ENCODE results near the gene ERC1.

Gene ERC1

DNA sequence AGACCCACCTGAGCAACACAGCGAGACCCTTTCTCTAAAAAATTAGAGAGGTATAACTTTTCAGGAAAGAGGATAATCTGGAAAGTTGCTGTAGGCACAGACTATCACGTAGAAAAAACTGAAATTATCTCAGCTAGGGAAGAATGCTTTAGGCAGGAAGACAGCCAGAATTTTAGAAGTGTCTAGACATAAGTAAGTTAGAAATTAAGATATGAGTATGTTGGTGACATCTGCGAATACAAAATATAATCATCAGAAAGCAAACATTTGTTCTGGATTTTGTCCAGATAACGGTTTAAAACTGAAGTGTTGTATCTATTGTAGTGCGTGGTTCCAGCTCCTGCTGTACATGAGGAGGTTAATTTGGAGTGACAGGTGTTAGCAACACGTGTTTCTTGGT is 480.2 kb downstream of the ERC1 start:
- CTCF ChIA-PET: no interaction called here
- no peaks in the 10 kb centered on the region for H3K36me3 Mint-ChIP-seq
- no peaks in the 10 kb centered on the region for H3K4me1 Mint-ChIP-seq
- H3K4me3 Mint-ChIP-seq: no peak overlapping the region
- H3K27me3 Mint-ChIP-seq: peaks cover 7% of the 10 kb centered on the region
- no peak overlapping the region for H3K27ac Mint-ChIP-seq
- DNase-seq: no peak
- H3K9me3 Mint-ChIP-seq: no peaks in the 10 kb centered on the region

DNA sequence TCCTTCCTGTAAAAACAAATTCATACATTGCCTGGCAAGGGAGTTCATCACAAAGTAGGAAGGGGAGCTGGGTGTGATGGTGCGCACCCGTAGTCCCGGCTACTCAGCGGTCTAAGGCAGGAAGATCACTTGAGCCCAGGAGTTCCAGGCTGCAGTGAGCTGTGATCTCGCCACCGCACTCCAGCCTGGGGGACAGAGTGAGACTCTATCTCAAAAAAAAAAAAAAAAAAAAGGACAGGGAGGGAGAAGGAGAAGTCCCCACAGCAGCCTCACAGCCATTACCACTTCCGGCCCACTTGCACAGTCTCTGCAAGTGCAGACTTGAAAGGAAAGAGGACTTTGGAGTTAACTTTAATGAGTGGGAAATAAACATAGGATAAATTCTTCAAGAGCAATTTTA is 482.4 kb downstream of the ERC1 start:
- H3K27ac Mint-ChIP-seq: peak overlapping the region; percentile 52
- peak overlapping the region; percentile 32 for H3K4me3 Mint-ChIP-seq
- peak; percentile 69 for DNase-seq
- no peaks in the 10 kb centered on the region for H3K9me3 Mint-ChIP-seq
- no peaks in the 10 kb centered on the region for H3K4me1 Mint-ChIP-seq
- peaks cover 5% of the 10 kb centered on the region for H3K27me3 Mint-ChIP-seq
- CTCF ChIA-PET: interaction anchor here (2.5 kb wide), 1 partner anchor 355 kb away, joined by 12 read pairs; no protein-coding TSS in a partner anchor
- no peaks in the 10 kb centered on the region for H3K36me3 Mint-ChIP-seq

DNA sequence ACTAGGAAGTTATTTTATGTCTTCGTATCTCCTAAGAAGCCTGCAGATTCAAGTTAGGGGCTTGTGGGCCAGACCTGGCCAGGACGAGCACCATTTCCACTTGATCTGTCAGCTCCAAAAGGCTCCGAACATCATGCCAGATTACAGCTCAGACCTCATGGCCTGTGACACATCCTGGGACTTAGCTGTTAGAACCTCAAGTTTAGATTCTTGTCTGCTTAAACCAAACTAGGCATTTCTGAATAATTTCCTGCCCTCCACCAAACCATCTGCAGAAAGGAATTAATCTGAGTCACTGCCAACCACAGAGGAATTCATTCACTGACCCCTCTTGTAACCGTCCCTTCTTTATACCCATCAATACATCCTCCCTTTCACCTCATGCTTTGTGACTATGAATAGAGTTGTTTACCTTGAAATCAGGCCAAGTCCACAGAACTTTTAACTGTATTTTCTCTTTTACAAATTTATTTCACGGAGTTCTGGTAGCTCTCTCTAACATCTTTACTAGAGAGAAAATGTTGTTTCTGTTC is 483.1 kb downstream of the ERC1 start:
- no peaks in the 10 kb centered on the region for H3K9me3 Mint-ChIP-seq
- H3K4me3 Mint-ChIP-seq: no peak overlapping the region
- no peaks in the 10 kb centered on the region for H3K36me3 Mint-ChIP-seq
- H3K27me3 Mint-ChIP-seq: peaks cover 3% of the 10 kb centered on the region
- DNase-seq: no peak
- H3K27ac Mint-ChIP-seq: no peak overlapping the region
- H3K4me1 Mint-ChIP-seq: no peaks in the 10 kb centered on the region
- CTCF ChIA-PET: interaction anchor here (2.5 kb wide), 1 partner anchor 356 kb away, joined by 12 read pairs; no protein-coding TSS in a partner anchor

DNA sequence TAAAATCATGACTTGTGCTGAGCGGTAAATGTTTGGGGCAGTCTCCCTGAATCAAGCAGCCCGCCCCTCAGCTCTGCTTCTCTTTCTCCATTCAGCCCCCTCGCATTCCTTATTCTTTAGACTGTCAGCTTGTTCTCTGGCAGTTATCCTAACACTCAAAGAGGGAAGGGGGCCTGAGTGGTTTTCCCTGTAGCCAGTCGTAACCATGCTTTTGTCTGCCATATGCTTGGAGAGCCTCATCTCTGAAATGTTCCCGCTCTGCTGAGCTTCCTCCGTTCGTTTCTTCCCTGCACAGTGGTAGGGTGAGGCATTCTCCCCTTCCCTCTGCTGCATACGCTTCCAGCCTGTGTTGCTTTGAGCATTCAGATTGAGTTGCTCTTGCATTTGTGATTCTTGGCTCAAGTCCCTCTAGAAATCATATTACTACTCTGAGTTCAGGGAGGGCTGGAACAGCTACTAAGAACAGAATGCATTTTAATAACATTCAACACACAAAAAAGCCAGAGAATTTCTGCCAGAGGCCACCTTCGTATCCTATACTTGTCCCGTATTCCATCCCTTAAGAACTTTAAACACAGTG is 483.6 kb downstream of the ERC1 start:
- no peak for DNase-seq
- H3K27ac Mint-ChIP-seq: no peak overlapping the region
- no peaks in the 10 kb centered on the region for H3K36me3 Mint-ChIP-seq
- H3K4me1 Mint-ChIP-seq: no peaks in the 10 kb centered on the region
- peaks cover 3% of the 10 kb centered on the region for H3K27me3 Mint-ChIP-seq
- H3K9me3 Mint-ChIP-seq: no peaks in the 10 kb centered on the region
- H3K4me3 Mint-ChIP-seq: no peak overlapping the region
- CTCF ChIA-PET: interaction anchor here (2.5 kb wide), 1 partner anchor 357 kb away, joined by 12 read pairs; no protein-coding TSS in a partner anchor

DNA sequence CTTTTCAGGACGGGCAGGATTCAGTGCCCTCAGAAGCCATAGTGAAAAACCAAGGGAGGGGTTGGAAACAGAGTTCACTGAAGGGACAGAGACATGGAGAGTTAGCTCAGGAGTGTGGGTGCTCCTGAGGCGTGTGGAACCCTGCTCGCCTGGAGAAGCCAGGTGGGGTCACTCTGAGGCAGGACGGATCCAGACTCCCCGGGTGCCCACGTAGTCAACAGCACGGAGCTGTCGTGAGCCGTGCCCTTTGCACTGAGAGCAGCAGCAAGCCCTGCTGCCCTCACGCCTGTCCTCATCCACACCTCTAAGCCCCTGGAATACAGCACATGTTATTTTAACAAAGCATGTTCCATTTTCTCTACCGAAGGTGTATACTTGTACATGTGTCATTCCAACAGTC is 488.6 kb downstream of the ERC1 start:
- Mint-ChIP-seq H3K4me1 (no peaks in the 10 kb centered on the region), H3K27ac (no peak overlapping the region), H3K9me3 (no peaks in the 10 kb centered on the region), H3K36me3 (no peaks in the 10 kb centered on the region), H3K27me3 (no peaks in the 10 kb centered on the region), H3K4me3 (no peak overlapping the region)
- no peak for DNase-seq
- CTCF ChIA-PET: no interaction called here

DNA sequence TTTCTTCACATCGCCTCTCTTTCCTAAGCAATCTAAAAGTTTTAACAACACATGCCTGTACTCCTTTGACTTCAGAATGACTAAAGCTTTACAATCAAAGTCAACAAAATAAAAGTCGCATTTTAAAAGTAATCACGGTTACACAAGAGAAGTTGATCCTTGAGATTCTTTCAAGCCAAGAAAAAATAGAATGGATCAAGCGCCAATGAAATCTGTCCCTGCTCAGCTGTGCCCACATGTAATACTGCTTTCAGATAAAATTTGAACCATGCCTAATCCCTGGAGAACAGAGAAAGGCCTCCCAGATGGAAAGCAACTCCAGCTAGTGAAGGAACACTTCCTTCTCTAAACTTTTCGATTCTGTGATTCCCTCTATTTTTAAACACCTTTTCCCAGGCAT is 490.3 kb downstream of the ERC1 start:
- no peak for DNase-seq
- H3K27ac Mint-ChIP-seq: no peak overlapping the region
- H3K27me3 Mint-ChIP-seq: no peaks in the 10 kb centered on the region
- CTCF ChIA-PET: no interaction called here
- no peaks in the 10 kb centered on the region for H3K4me1 Mint-ChIP-seq
- H3K36me3 Mint-ChIP-seq: no peaks in the 10 kb centered on the region
- no peaks in the 10 kb centered on the region for H3K9me3 Mint-ChIP-seq
- no peak overlapping the region for H3K4me3 Mint-ChIP-seq

DNA sequence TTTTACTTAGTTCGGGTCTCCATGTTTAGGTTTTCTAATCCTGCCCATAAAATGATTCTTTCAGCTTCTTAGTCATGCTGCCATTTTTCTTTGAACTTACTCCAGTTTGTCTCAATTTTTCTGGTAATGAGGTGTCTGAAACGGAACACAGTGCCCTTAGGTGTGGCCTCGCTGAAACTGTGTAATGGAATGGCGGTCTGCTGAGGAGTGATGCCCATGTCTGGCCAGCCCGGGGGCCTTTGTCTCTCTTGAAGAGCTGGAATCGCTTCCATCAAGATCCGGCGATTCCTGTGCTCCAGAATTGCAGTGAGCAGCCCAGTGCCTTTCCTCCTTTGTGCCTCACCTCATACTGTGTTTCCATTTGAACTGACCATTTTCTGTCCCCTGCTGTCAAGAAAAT is 490.9 kb downstream of the ERC1 start:
- Mint-ChIP-seq H3K36me3 (no peaks in the 10 kb centered on the region), H3K9me3 (no peaks in the 10 kb centered on the region), H3K4me1 (no peaks in the 10 kb centered on the region), H3K27ac (no peak overlapping the region), H3K27me3 (no peaks in the 10 kb centered on the region), H3K4me3 (no peak overlapping the region)
- CTCF ChIA-PET: no interaction called here
- DNase-seq: no peak

DNA sequence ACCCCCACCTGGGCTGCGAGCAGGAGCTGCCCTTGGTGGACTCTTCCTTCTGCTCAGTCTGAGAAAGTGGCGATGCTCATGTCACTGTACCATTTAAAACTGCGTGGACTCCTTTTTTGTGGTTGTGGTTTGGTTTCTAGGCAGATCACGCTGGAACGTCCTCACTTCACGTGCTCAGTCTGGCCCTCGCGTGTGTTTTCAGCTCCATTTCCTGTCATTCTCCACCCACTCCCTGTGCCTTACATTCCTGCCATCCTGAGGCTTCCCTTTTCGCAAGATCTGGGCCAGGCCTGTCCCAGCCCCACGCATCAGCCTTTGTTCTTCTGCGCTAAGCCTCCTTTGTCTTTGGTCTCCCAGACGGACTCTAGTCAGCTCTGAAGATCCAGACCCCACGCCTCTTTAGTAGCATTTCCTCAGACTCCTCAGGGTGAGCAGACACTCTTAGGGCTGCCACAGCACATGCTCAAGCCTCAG is 497.9 kb downstream of the ERC1 start:
- H3K36me3 Mint-ChIP-seq: peaks cover 9% of the 10 kb centered on the region
- H3K27me3 Mint-ChIP-seq: no peaks in the 10 kb centered on the region
- DNase-seq: peak; percentile 37
- H3K4me1 Mint-ChIP-seq: peaks cover 14% of the 10 kb centered on the region
- no peak overlapping the region for H3K4me3 Mint-ChIP-seq
- H3K27ac Mint-ChIP-seq: peak overlapping the region; percentile 53
- no peaks in the 10 kb centered on the region for H3K9me3 Mint-ChIP-seq
- CTCF ChIA-PET: interaction anchor here (0.5 to 1.4 kb wide), 2 partner anchors 94 to 675 kb away, joined by 4 to 5 read pairs; no protein-coding TSS in a partner anchor

DNA sequence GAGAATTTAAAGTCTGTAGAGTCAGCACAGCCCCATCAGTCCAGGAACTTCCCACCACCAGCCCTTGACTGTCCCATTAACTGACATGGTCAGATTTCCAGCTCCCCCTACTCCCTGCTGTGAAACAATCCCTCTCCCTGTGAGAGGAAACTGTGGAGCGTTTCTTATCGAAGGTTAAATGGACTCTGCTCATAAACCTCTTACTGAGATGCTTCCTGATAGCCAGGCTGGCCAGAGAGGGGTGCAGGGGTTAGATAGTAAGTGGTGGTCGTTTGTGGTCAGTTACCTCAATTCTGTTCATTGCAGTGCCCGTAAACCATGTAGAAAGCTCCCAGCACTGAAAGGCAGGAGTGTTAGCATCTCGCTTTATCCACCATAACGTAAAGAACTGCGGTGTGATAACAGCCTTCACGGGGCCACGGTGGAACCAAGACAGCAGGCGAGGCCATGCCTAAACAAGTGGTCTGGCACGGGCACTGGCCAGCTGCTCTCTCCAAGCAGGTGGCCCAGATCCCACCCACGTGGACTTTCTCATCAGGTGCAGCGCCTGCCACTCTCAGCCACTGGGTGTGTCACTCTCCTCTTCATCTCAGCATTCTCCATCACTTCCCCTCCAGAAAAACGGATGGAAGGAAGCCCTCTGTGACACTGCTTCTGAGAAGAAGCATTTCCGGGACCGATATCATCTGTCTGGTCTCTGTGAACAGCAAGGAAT is 501.1 kb downstream of the ERC1 start:
- DNase-seq: no peak
- CTCF ChIA-PET: no interaction called here
- Mint-ChIP-seq H3K4me3 (no peak overlapping the region), H3K27ac (no peak overlapping the region), H3K27me3 (no peaks in the 10 kb centered on the region), H3K9me3 (no peaks in the 10 kb centered on the region), H3K36me3 (peaks cover 9% of the 10 kb centered on the region), H3K4me1 (peaks cover 14% of the 10 kb centered on the region)

DNA sequence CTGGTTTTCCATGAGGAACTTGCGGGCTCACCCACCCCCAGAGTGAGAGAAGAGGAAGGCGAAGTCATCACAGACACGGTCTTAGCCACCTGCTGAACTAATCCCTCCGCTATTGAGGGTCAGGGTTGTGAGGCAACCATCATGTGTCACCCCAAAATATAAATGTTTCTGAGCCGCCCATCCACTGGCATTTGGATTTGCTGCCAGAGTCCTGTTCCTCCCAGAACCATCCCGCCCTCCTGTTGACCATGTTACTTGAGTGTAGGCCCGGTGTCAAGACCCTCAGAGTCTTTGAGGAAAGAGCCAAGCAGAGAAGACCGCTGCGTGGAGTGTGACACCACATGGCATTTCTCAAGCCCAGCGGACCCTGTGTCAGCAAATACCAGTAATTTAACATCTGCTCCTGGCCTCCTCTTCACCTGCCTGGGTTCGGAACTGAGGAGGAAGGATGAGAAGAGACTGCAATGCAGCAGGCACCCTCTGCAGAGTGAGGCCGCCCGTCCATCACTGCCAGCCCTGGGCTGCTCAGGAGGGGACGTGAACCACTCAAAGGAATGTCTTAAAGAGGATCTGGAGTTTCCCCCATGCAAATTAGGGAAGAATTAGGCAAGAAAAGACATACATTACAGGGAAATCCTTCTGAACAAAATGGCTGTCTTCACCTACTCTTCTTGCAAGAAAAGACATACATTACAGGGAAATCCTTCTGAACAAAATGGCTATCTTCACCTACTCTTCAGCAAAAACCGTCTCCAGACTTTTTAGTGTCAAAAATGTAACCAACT is 502.9 kb downstream of the ERC1 start:
- H3K9me3 Mint-ChIP-seq: no peaks in the 10 kb centered on the region
- H3K27ac Mint-ChIP-seq: no peak overlapping the region
- no peaks in the 10 kb centered on the region for H3K27me3 Mint-ChIP-seq
- peaks cover 9% of the 10 kb centered on the region for H3K36me3 Mint-ChIP-seq
- H3K4me3 Mint-ChIP-seq: no peak overlapping the region
- DNase-seq: no peak
- CTCF ChIA-PET: no interaction called here
- peaks cover 4% of the 10 kb centered on the region for H3K4me1 Mint-ChIP-seq

DNA sequence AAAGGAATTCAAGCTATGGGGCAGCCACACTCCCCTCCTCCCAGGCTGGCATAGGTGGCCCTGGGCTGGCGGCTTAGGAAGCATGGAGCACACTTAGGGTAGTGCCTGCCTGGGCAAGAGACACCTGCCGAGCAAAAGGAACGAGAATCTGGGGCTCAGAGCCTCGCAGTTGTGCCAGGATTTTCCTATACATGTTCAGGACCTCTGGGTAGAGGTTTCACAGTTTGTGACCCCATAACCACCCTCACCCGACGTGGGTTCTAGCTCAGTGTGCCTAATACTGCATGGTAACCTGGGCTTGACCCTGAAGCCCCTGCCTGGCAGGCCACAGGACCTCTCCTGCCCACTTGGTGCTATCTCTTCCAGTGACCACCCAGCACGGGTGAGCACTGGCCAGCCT is 503.8 kb downstream of the ERC1 start:
- no peak for DNase-seq
- Mint-ChIP-seq H3K9me3 (no peaks in the 10 kb centered on the region), H3K4me3 (no peak overlapping the region), H3K4me1 (no peaks in the 10 kb centered on the region), H3K36me3 (peaks cover 9% of the 10 kb centered on the region), H3K27ac (no peak overlapping the region), H3K27me3 (no peaks in the 10 kb centered on the region)
- CTCF ChIA-PET: no interaction called here

DNA sequence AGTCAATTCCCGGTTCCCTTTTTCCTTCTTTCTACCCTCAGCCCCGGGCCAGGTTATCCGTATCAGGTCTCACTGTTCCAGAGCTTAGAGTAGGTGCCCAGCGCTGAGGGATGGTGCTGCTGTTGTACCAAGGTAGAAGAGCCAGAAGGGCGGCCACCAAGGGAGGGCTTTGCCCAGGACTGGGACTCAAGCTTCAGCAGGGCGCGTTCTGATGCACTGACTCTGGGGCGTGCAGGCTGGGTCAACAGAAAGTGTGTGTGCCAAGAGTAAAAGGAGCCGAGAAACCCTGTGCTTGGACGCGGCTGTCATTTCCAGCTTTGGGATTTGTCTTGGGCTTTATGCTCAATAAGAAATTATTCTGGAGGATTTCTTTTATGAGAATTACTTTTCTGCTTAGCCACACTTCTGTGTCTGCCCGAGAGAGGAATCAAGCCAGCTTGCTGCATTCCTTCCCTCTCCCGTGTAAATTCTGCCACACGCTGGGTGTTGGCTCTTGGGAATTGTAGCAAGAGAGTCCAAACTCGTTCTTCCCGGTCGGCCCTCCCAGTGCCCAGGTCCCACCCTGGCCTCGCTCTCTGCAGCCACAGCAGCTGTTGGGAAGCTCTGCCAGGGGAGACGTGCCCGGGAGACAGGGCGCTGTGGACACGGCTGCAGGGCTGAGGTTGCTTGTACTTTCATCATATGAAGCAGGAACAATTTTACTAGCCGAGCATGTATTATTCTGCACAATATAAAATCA is 505.3 kb downstream of the ERC1 start:
- Mint-ChIP-seq H3K36me3 (peaks cover 2% of the 10 kb centered on the region), H3K4me1 (no peaks in the 10 kb centered on the region), H3K27me3 (no peaks in the 10 kb centered on the region), H3K9me3 (no peaks in the 10 kb centered on the region), H3K4me3 (no peak overlapping the region), H3K27ac (no peak overlapping the region)
- DNase-seq: no peak
- CTCF ChIA-PET: no interaction called here

DNA sequence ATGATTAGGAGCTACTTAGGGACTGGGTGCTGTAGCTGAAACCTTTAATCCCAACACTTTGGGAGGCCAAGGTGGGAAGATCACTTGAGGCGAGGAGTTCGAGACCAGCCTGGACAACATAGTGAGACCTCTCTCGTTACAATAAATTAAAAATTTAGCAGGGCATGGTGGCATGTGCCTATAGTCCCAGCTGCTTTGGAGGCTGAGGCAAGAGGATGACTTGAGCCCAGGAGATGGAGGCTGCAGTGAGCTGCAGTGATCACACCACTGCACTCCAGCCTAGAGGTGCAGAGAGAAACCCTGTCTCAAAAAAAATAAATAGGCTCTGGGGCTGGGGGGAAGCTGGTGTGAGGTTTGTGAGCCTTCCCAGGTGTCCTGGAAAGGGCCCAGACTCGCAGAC is 506.1 kb downstream of the ERC1 start:
- no peaks in the 10 kb centered on the region for H3K9me3 Mint-ChIP-seq
- no peak overlapping the region for H3K4me3 Mint-ChIP-seq
- no peak for DNase-seq
- peaks cover 6% of the 10 kb centered on the region for H3K27me3 Mint-ChIP-seq
- no peaks in the 10 kb centered on the region for H3K4me1 Mint-ChIP-seq
- no peak overlapping the region for H3K27ac Mint-ChIP-seq
- no peaks in the 10 kb centered on the region for H3K36me3 Mint-ChIP-seq
- CTCF ChIA-PET: no interaction called here

DNA sequence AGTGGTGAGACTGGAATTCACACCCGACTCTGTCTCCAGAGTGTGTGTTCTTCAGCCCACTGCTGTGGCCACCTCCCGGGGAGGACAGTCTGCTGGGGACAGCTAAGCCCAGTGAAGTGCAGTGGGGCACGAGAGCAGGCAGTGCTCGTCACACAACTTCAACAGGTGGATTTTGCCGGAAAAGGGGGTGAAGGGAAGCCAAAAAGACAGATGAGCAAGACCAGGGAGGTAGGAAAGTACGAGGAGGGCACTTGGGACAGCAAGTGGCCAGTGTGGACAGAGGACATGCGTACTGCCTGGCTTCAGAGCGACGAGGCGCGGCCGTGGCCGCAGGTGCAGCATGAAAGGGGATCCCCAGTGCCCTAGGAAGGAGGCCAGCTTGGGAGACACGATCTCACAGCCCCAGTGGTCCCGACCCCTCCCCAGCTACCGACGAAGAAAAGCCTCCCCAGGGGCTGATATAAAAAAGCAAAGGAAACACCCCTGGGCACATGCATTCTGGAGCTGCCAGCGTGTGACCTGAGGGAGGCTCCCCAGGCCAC is 507.2 kb downstream of the ERC1 start:
- Mint-ChIP-seq H3K4me1 (no peaks in the 10 kb centered on the region), H3K36me3 (no peaks in the 10 kb centered on the region)
- CTCF ChIA-PET: interaction anchor here (0.8 kb wide), 1 partner anchor 380 kb away, joined by 3 read pairs; no protein-coding TSS in a partner anchor

More for the DNA sequence above, 507.2 kb downstream of the ERC1 start:
- no peak for DNase-seq
- peaks cover 17% of the 10 kb centered on the region for H3K27me3 Mint-ChIP-seq
- no peaks in the 10 kb centered on the region for H3K9me3 Mint-ChIP-seq
- H3K27ac Mint-ChIP-seq: no peak overlapping the region
- H3K4me3 Mint-ChIP-seq: no peak overlapping the region

All from activated naive CD4-positive, alpha-beta T cell treated with anti-CD3 and anti-CD28 coated beads, Interleukin-2, amount 10 ng/mL, durations not matched to agents 7 days and 5 days (primary cell).